ENCODE results near the gene RHOA. TPM values are rescaled to one million over a fixed set of nuclear protein-coding genes. Genes with fewer than 3 reads are reported as not detected.

The RHOA gene
- total and polyA plus RNA-seq, 7 experiments from 2014 or later, result 212 to 576 (median 331) TPM

GRCh38 chr3:49422379-49423248 is 10.8 kb upstream of the RHOA start, which contains the start of gene AMT:
TSS of gene AMT (minus strand) at chr3:49422473. CDS start at chr3:49422450, 23 bp downstream.
- H3K4me3 ChIP-seq (ENCODE audit: low read length), result no peak within 1 kb of the TSS
- H3K27ac Mint-ChIP-seq, result peak within 1 kb of the TSS in 8 of 9 donors; percentile 24 to 82 (median 48)
- ChIA-PET CTCF (no interaction called here), POLR2A (interaction anchor here (0.6 to 2.0 kb wide), 3 partner anchors 9 to 38 kb away, joined by 3 to 6 read pairs (median 6); no protein-coding TSS in a partner anchor)
- H3K27ac ChIP-seq (ENCODE audit: low read depth, low read length), result no peak within 1 kb of the TSS
- peaks cover 0 to 27% (median 0%) of the 10 kb centered on the region in 3 experiments for H3K36me3 ChIP-seq (ENCODE audit: control insufficient read depth in 2 of 3, insufficient read depth in 3 of 3, low read length in 3 of 3)
- peak within 1 kb of the TSS in 9 of 10 donors; percentile 23 to 70 (median 62) for H3K4me3 Mint-ChIP-seq
- H3K4me1 Mint-ChIP-seq, result peaks cover 22 to 62% (median 57%) of the 10 kb centered on the region in 7 donors
- H3K27me3 Mint-ChIP-seq, result no peaks in the 10 kb centered on the region
- no peak for ATAC-seq
- peaks cover 0 to 32% (median 6%) of the 10 kb centered on the region in 5 donors for H3K36me3 Mint-ChIP-seq
- intact Hi-C loops (cut with micrococcal nuclease), result no loop called here
- DNase-seq, result no peak
- no peaks in the 10 kb centered on the region for H3K9me3 ChIP-seq (ENCODE audit: control insufficient read depth in 2 of 3, low read length in 3 of 3)
- H3K27me3 ChIP-seq (ENCODE audit: control insufficient read depth in 2 of 2, insufficient read depth in 2 of 2, low read length in 2 of 2), result no peaks in the 10 kb centered on the region
- H3K4me1 ChIP-seq (ENCODE audit: control insufficient read depth in 2 of 2, insufficient read depth in 2 of 2, low read length in 2 of 2), result peaks cover 11 to 15% of the 10 kb centered on the region in 2 donors
- no peaks in the 10 kb centered on the region for H3K9me3 Mint-ChIP-seq

- DNase-seq, result no peak
- POLR2A ChIA-PET, result interaction anchor here (1.0 to 2.6 kb wide), 5 partner anchors 7 to 30 kb away, joined by 4 to 15 read pairs (median 6); partner anchors contain the start of genes NICN1, RHOA and TCTA
- intact Hi-C loops (cut with micrococcal nuclease), result no loop called here
These were observed 10.2 kb upstream of the RHOA start for GRCh38 chr3:49421890-49422378.

GRCh38 chr3:49417516-49418120 is 5.8 kb upstream of the RHOA start:
- H3K36me3 Mint-ChIP-seq, result peaks cover 0 to 46% (median 0%) of the 10 kb centered on the region in 5 donors
- peaks cover 45 to 52% of the 10 kb centered on the region in 2 donors for H3K4me1 ChIP-seq (ENCODE audit: control insufficient read depth in 2 of 2, insufficient read depth in 2 of 2, low read length in 2 of 2)
- no peaks in the 10 kb centered on the region for H3K27me3 Mint-ChIP-seq
- H3K4me3 ChIP-seq (ENCODE audit: low read length), result no peak overlapping the region
- POLR2A ChIA-PET, result interaction anchor here (0.9 to 3.0 kb wide), 4 partner anchors 8 to 75 kb away, joined by 3 to 26 read pairs (median 10); partner anchors contain the start of genes DAG1 and NICN1
- H3K4me1 Mint-ChIP-seq, result peaks cover 39 to 84% (median 77%) of the 10 kb centered on the region in 7 donors
- H3K9me3 ChIP-seq (ENCODE audit: control insufficient read depth in 2 of 3, low read length in 3 of 3), result no peaks in the 10 kb centered on the region
- DNase-seq (no peak), ATAC-seq (no peak)
- CTCF ChIA-PET, result interaction anchor here (1.5 to 3.3 kb wide), 3 partner anchors 10 to 77 kb away, joined by 4 to 23 read pairs (median 5); no protein-coding TSS in a partner anchor
- peaks cover 0 to 11% (median 0%) of the 10 kb centered on the region in 3 experiments for H3K36me3 ChIP-seq (ENCODE audit: control insufficient read depth in 2 of 3, insufficient read depth in 3 of 3, low read length in 3 of 3)
- no peaks in the 10 kb centered on the region for H3K27me3 ChIP-seq (ENCODE audit: control insufficient read depth in 2 of 2, insufficient read depth in 2 of 2, low read length in 2 of 2)
- no peaks in the 10 kb centered on the region for H3K9me3 Mint-ChIP-seq
- intact Hi-C loops (cut with micrococcal nuclease), result loop anchor here in 1 of 2 donors (10.0 kb wide), 1 partner anchor 667 kb away; the partner anchor contains the start of gene RBM5
- H3K27ac Mint-ChIP-seq, result peak overlapping the region in 8 of 9 donors; percentile 58 to 98 (median 92)
- peak overlapping the region; percentile 81 for H3K27ac ChIP-seq (ENCODE audit: low read depth, low read length)
- peak overlapping the region in 7 of 10 donors; percentile 17 to 92 (median 52) for H3K4me3 Mint-ChIP-seq

More at GRCh38 chr3:49421890-49422378, 10.2 kb upstream of the RHOA start:
- Mint-ChIP-seq H3K4me1 (peaks cover 26 to 67% (median 64%) of the 10 kb centered on the region in 7 donors), H3K36me3 (peaks cover 0 to 35% (median 6%) of the 10 kb centered on the region in 5 donors), H3K4me3 (peak overlapping the region in 9 of 10 donors; percentile 4 to 70 (median 55)), H3K27ac (peak overlapping the region in 6 of 9 donors; percentile 24 to 82 (median 67)), H3K9me3 (no peaks in the 10 kb centered on the region), H3K27me3 (no peaks in the 10 kb centered on the region)
- Histone ChIP-seq H3K36me3 (ENCODE audit: control insufficient read depth in 2 of 3, insufficient read depth in 3 of 3, low read length in 3 of 3) (peaks cover 0 to 27% (median 0%) of the 10 kb centered on the region in 3 experiments), H3K4me1 (ENCODE audit: control insufficient read depth in 2 of 2, insufficient read depth in 2 of 2, low read length in 2 of 2) (peaks cover 17 to 21% of the 10 kb centered on the region in 2 donors), H3K9me3 (ENCODE audit: control insufficient read depth in 2 of 3, low read length in 3 of 3) (no peaks in the 10 kb centered on the region), H3K4me3 (ENCODE audit: low read length) (no peak overlapping the region), H3K27me3 (ENCODE audit: control insufficient read depth in 2 of 2, insufficient read depth in 2 of 2, low read length in 2 of 2) (no peaks in the 10 kb centered on the region), H3K27ac (ENCODE audit: low read depth, low read length) (no peak overlapping the region)
- ATAC-seq, result no peak
- CTCF ChIA-PET, result no interaction called here

GRCh38 chr3:49416867-49417266 is 5.1 kb upstream of the RHOA start:
- no peaks in the 10 kb centered on the region for H3K9me3 ChIP-seq (ENCODE audit: control insufficient read depth in 2 of 3, low read length in 3 of 3)
- peak overlapping the region; percentile 85 to 98 (median 93) for H3K27ac Mint-ChIP-seq
- H3K27ac ChIP-seq (ENCODE audit: low read depth, low read length), result peak overlapping the region; percentile 81
- peaks cover 0 to 15% (median 0%) of the 10 kb centered on the region in 3 experiments for H3K36me3 ChIP-seq (ENCODE audit: control insufficient read depth in 2 of 3, insufficient read depth in 3 of 3, low read length in 3 of 3)
- peaks cover 39 to 79% (median 73%) of the 10 kb centered on the region in 7 donors for H3K4me1 Mint-ChIP-seq
- no peak for DNase-seq
- no peak for ATAC-seq
- peaks cover 0 to 47% (median 0%) of the 10 kb centered on the region in 5 donors for H3K36me3 Mint-ChIP-seq
- intact Hi-C loops (cut with micrococcal nuclease), result loop anchor here (1.0 to 10.0 kb wide), 3 partner anchors 12 to 668 kb away; partner anchors contain the start of genes NICN1 (in 1 of the 2), RBM5 (in 1 of the 2) and USP4 (in 1 of the 2)
- no peak overlapping the region for H3K4me3 ChIP-seq (ENCODE audit: low read length)
- ChIA-PET POLR2A (interaction anchor here (0.6 to 3.4 kb wide), 9 partner anchors 9 to 323 kb away, joined by 3 to 42 read pairs (median 13); partner anchors contain the start of genes DAG1, NICN1, QRICH1 and USP4), CTCF (interaction anchor here (1.5 to 3.3 kb wide), 6 partner anchors 11 to 34 kb away, joined by 4 to 23 read pairs (median 5); partner anchors contain the start of gene NICN1)
- H3K4me3 Mint-ChIP-seq, result peak overlapping the region; percentile 73 to 92 (median 82)
- H3K27me3 ChIP-seq (ENCODE audit: control insufficient read depth in 2 of 2, insufficient read depth in 2 of 2, low read length in 2 of 2), result no peaks in the 10 kb centered on the region
- peaks cover 46 to 54% of the 10 kb centered on the region in 2 donors for H3K4me1 ChIP-seq (ENCODE audit: control insufficient read depth in 2 of 2, insufficient read depth in 2 of 2, low read length in 2 of 2)
- no peaks in the 10 kb centered on the region for H3K9me3 Mint-ChIP-seq
- H3K27me3 Mint-ChIP-seq, result peaks cover 0 to 2% (median 0%) of the 10 kb centered on the region in 5 donors

GRCh38 chr3:49415931-49416601 is 4.3 kb upstream of the RHOA start:
- POLR2A ChIA-PET, result interaction anchor here (0.6 to 3.4 kb wide), 15 partner anchors 8 to 77 kb away, joined by 3 to 42 read pairs (median 5); partner anchors contain the start of genes GPX1, NICN1 and USP4
- H3K36me3 Mint-ChIP-seq, result peaks cover 0 to 49% (median 0%) of the 10 kb centered on the region in 5 donors
- ATAC-seq, result peak; percentile 42

More at GRCh38 chr3:49415931-49416601, 4.3 kb upstream of the RHOA start:
- no peaks in the 10 kb centered on the region for H3K9me3 ChIP-seq (ENCODE audit: control insufficient read depth in 2 of 3, low read length in 3 of 3)
- H3K27me3 ChIP-seq (ENCODE audit: control insufficient read depth in 2 of 2, insufficient read depth in 2 of 2, low read length in 2 of 2), result no peaks in the 10 kb centered on the region
- peak; percentile 29 to 87 (median 56) for DNase-seq
- H3K4me1 Mint-ChIP-seq, result peaks cover 39 to 75% (median 70%) of the 10 kb centered on the region in 7 donors
- peak overlapping the region; percentile 81 for H3K27ac ChIP-seq (ENCODE audit: low read depth, low read length)
- peak overlapping the region; percentile 85 to 98 (median 93) for H3K27ac Mint-ChIP-seq
- H3K36me3 ChIP-seq (ENCODE audit: control insufficient read depth in 2 of 3, insufficient read depth in 3 of 3, low read length in 3 of 3), result peaks cover 0 to 15% (median 0%) of the 10 kb centered on the region in 3 experiments
- peak overlapping the region; percentile 44 for H3K4me3 ChIP-seq (ENCODE audit: low read length)
- peaks cover 0 to 2% (median 0%) of the 10 kb centered on the region in 5 donors for H3K27me3 Mint-ChIP-seq
- no peaks in the 10 kb centered on the region for H3K9me3 Mint-ChIP-seq
- peaks cover 46 to 54% of the 10 kb centered on the region in 2 donors for H3K4me1 ChIP-seq (ENCODE audit: control insufficient read depth in 2 of 2, insufficient read depth in 2 of 2, low read length in 2 of 2)
- intact Hi-C loops (cut with micrococcal nuclease), result loop anchor here (1.0 to 10.0 kb wide), 4 partner anchors 13 to 669 kb away; partner anchors contain the start of genes NICN1 (in 1 of the 2), RBM5 (in 1 of the 2) and USP4 (in 1 of the 2)
- CTCF ChIA-PET, result interaction anchor here (0.6 to 3.3 kb wide), 10 partner anchors 10 to 125 kb away, joined by 3 to 23 read pairs (median 4); partner anchors contain the start of gene NICN1
- peak overlapping the region; percentile 73 to 92 (median 82) for H3K4me3 Mint-ChIP-seq

Data from naive thymus-derived CD4-positive, alpha-beta T cell (primary cell).